Testis (tissue), 3 donors: ENCODE results near the gene NRIP1. TPM values are rescaled to one million over a fixed set of nuclear protein-coding genes. Genes with fewer than 3 reads are reported as not detected.

Experiments used
- DNase-seq: peaks from one replicate; pipeline ENCODE4 v3.0.0-alpha.2; 2019
- H3K27ac ChIP-seq, 2 donors: fragments of 200-600 bp; sonication (generic); one replicate each; pipeline ENCODE4 v1.5.1; 2019
- H3K27me3 ChIP-seq: fragments of 200-600 bp; sonication (generic); one replicate; pipeline ENCODE4 v1.5.1; 2019
- H3K36me3 ChIP-seq: fragments of 200-600 bp; sonication (generic); one replicate; pipeline ENCODE4 v1.5.1; 2017; ENCODE audit warnings: low read depth; ENCODE audit errors: missing control alignments
- H3K4me1 ChIP-seq: fragments of 200-600 bp; sonication (generic); one replicate; pipeline ENCODE4 v1.5.1; 2019
- H3K4me3 ChIP-seq, 2 donors: fragments of 200-600 bp; sonication (generic); one replicate each; pipeline ENCODE4 v1.5.1; 2017 to 2019
- H3K9me3 ChIP-seq: fragments of 200-600 bp; sonication (generic); one replicate; pipeline ENCODE4 v1.5.1; 2017
- CTCF ChIP-seq, 3 experiments: fragments of 450-650 bp in 2 of 3; fragments of 200-600 bp in 1 of 3; sonication (generic) in 1 of 3; IDR thresholded peaks; one replicate each; pipeline ENCODE4 v1.5.1; 2016 to 2019; ENCODE audit warnings: antibody characterized with exemption in 3 of 3, mild to moderate bottlenecking in 2 of 3, moderate library complexity in 1 of 3
- intact Hi-C: fragments of 100-400 bp; cut with DNase I; formaldehyde crosslinking; loops from one replicate; pipeline ENCODE4 v1.15.1; 2023; ENCODE audit warnings: low total_unique reads
- polyA plus RNA-seq: library from polyadenylated mRNA; stranded (reverse); fragments of 350-450 nt; fragmentation: Illumina TruSeq; extraction: RNeasy Lipid Tissue Mini Kit (QIAGEN cat#74804); gene quantifications from one replicate; pipeline ENCODE4 v1.2.3, GENCODE V29; 2014; ENCODE audit warnings: low read depth, low replicate concordance; ENCODE audit not compliant: insufficient read depth
- total RNA-seq, 2 donors: library from RNA; depleted of rRNA; stranded (reverse); fragments of >200 nt; gene quantifications; one replicate each; pipeline ENCODE4 v1.2.3, GENCODE V29; 2016

The NRIP1 gene
- total and polyA plus RNA-seq, 3 donors from 2014 or later, result 18.0 to 36.1 (median 26.8) TPM

- Histone ChIP-seq H3K4me3 (no peak overlapping the region), H3K27me3 (no peaks in the 10 kb centered on the region), H3K9me3 (no peaks in the 10 kb centered on the region), H3K27ac (no peak overlapping the region), H3K36me3 (no peaks in the 10 kb centered on the region), H3K4me1 (no peaks in the 10 kb centered on the region)
- no peak for DNase-seq
- intact Hi-C loops, result no loop called here
- no peak for TF ChIP-seq CTCF (IDR thresholded peaks at IDR 0.05)
These were observed 153.4 kb downstream of the NRIP1 start for GRCh38 chr21:14911351-14911750.
